HepG2 (cell line): ENCODE measurements around the gene AP1M1. TPM values are rescaled to one million over a fixed set of nuclear protein-coding genes. Genes with fewer than 3 reads are reported as not detected.

Experiments used
- ARID5B ChIP-seq: IDR thresholded peaks from 2 replicates; pipeline ENCODE4 v1.4.0; 2020; ENCODE audit warnings: mild to moderate bottlenecking, missing genetic modification reagents
- FUBP1 ChIP-seq: sonication (generic); formaldehyde crosslinking; IDR thresholded peaks from 2 replicates; pipeline ENCODE4 v1.5.1; 2020; ENCODE audit warnings: missing genetic modification reagents, mild to moderate bottlenecking, borderline replicate concordance
- GZF1 ChIP-seq: sonication (generic); formaldehyde crosslinking; IDR thresholded peaks from 2 replicates; pipeline ENCODE4 v1.5.1; 2020; ENCODE audit warnings: mild to moderate bottlenecking, missing genetic modification reagents
- HBP1 ChIP-seq: IDR thresholded peaks from 2 replicates; pipeline ENCODE4 v1.6.1; 2016; ENCODE audit warnings: low read depth, control low read depth
- HNRNPL ChIP-seq: fragments of 200-400 bp; formaldehyde crosslinking; IDR thresholded peaks from 2 replicates; pipeline ENCODE4 v1.6.1; 2017; ENCODE audit warnings: mild to moderate bottlenecking, low read depth, low read length
- MAFG ChIP-seq: sonication (generic); formaldehyde crosslinking; IDR thresholded peaks from 2 replicates; pipeline ENCODE4 v1.5.1; 2020; ENCODE audit warnings: mild to moderate bottlenecking, missing genetic modification reagents
- MEF2D ChIP-seq: sonication (generic); formaldehyde crosslinking; IDR thresholded peaks from 2 replicates; pipeline ENCODE4 v1.5.1; 2020; ENCODE audit warnings: mild to moderate bottlenecking, missing genetic modification reagents
- PLSCR1 ChIP-seq: sonication (generic); formaldehyde crosslinking; IDR thresholded peaks from 2 replicates; pipeline ENCODE4 v1.5.0; 2020; ENCODE audit warnings: missing genetic modification reagents, mild to moderate bottlenecking, borderline replicate concordance
- PPARG ChIP-seq: conservative IDR thresholded peaks from 2 replicates; pipeline ENCODE4 v1.6.1; 2016; ENCODE audit warnings: missing biosample characterization, missing genetic modification reagents
- SOX13 ChIP-seq, 3 experiments: fragments of 450-650 bp in 1 of 3; sonication (generic) in 1 of 3; formaldehyde crosslinking in 1 of 3; IDR thresholded peaks in 2 of 3; conservative IDR thresholded peaks in 1 of 3; 2 replicates each; pipeline versions ENCODE4 v1.5.0 to v1.6.1; 2016 to 2020; ENCODE audit warnings: antibody characterized with exemption in 1 of 3, mild to moderate bottlenecking in 1 of 3, missing compliant biosample characterization in 1 of 3, missing genetic modification reagents in 1 of 3, moderate library complexity in 1 of 3
- SYNCRIP ChIP-seq: fragments of 200-400 bp; formaldehyde crosslinking; IDR thresholded peaks from 2 replicates; pipeline ENCODE4 v1.6.1; 2018; ENCODE audit warnings: mild to moderate bottlenecking, low read depth, low read length; ENCODE audit not compliant: insufficient read depth
- TEAD2 ChIP-seq: sonication (generic); formaldehyde crosslinking; IDR thresholded peaks from 2 replicates; pipeline ENCODE4 v1.9.0; 2021; ENCODE audit warnings: missing genetic modification reagents
- ZNF18 ChIP-seq: sonication (generic); formaldehyde crosslinking; IDR thresholded peaks from 2 replicates; pipeline ENCODE4 v1.8.0; 2022; ENCODE audit warnings: mild to moderate bottlenecking, missing genetic modification reagents; ENCODE audit not compliant: insufficient replicate concordance
- ZNF430 ChIP-seq: sonication (generic); formaldehyde crosslinking; IDR thresholded peaks from 2 replicates; pipeline ENCODE4 v1.9.0; 2021; ENCODE audit warnings: mild to moderate bottlenecking, missing genetic modification reagents
- ZNF576 ChIP-seq: sonication (generic); formaldehyde crosslinking; IDR thresholded peaks from 2 replicates; pipeline ENCODE4 v1.4.0; 2020; ENCODE audit warnings: mild to moderate bottlenecking, missing genetic modification reagents
- ZNF619 ChIP-seq: sonication (generic); formaldehyde crosslinking; IDR thresholded peaks from 2 replicates; pipeline ENCODE4 v1.4.0; 2020; ENCODE audit warnings: mild to moderate bottlenecking, missing genetic modification reagents
- polyA plus RNA-seq, 8 experiments: library from polyadenylated mRNA; depleted of rRNA in 3 of 8; stranded (reverse) in 7 of 8; unstranded in 1 of 8; fragments of >200 nt; fragmentation: Illumina TruSeq in 4 of 8; extraction: Trizol in 4 of 8; gene quantifications; 2 replicates each; pipeline versions ENCODE4 v1.2.1 to v1.2.3, GENCODE V29; 2011 to 2016; ENCODE audit warnings: low read depth in 4 of 8, missing spikeins in 1 of 8, mixed read lengths in 1 of 8; ENCODE audit not compliant: insufficient read depth in 1 of 8
- total RNA-seq, 5 experiments: library from RNA; depleted of rRNA; stranded (reverse); fragments of >200 nt; fragmentation: Illumina TruSeq; extraction: Trizol; gene quantifications; 2 replicates each; pipeline ENCODE4 v1.2.3, GENCODE V29; 2016; ENCODE audit warnings: low read depth in 1 of 5

Gene AP1M1
- total and polyA plus RNA-seq, 2 of the 13 experiments (the other 11 are each of a cell fraction or from before 2014, with no cell fraction given), result 34.4 to 46.1 TPM

GRCh38 chr19:16262618-16263017, 64.9 kb downstream of the AP1M1 start (continued):
- TF ChIP-seq FUBP1 (CRISPR knock-in tag) (no peak), ZNF18 (CRISPR knock-in tag) (no peak), ZNF430 (CRISPR knock-in tag) (no peak), PPARG (CRISPR knock-in tag) (no peak), ZNF619 (CRISPR knock-in tag) (0 out of 2 replicates have a peak, but pooled peaks have one; percentile 19), TEAD2 (CRISPR knock-in tag) (no peak), MAFG (CRISPR knock-in tag) (no peak), SYNCRIP (no peak), MEF2D (CRISPR knock-in tag) (peak; percentile 61; the same call in 1 of the 2 replicates), HNRNPL (0 out of 2 replicates have a peak, but pooled peaks have one; percentile 48), ARID5B (CRISPR knock-in tag) (peak; percentile 43; the same call in 1 of the 2 replicates), SOX13 (IDR thresholded peaks at IDR 0.05) (no peak), SOX13 (CRISPR knock-in tag; conservative IDR thresholded peaks at IDR 0.05 in 1 of 2, IDR thresholded peaks at IDR 0.05 in 1 of 2) (peak in 1 of 2 experiments; percentile 59; a peak in 1 of 4 replicates), HBP1 (CRISPR knock-in tag) (no peak), PLSCR1 (CRISPR knock-in tag) (no peak), GZF1 (CRISPR knock-in tag) (no peak), ZNF576 (no peak)
